ENCODE results near the gene LRRC2. TPM values are rescaled to one million over a fixed set of nuclear protein-coding genes. Genes with fewer than 3 reads are reported as not detected.

The LRRC2 gene
- 0.27 and 0.48 TPM in 2 replicates for total RNA-seq (2016; rRNA removed; fragmentation: Illumina TruSeq; extraction: Trizol)
- total RNA-seq (2016; cell fraction: cytosol; rRNA removed; fragmentation: Illumina TruSeq; extraction: Trizol; ENCODE audit: low read depth) = 0.10 TPM in 1 of 2 replicates, not detected in the other
- total RNA-seq (2016; cell fraction: insoluble cytoplasmic fraction; rRNA removed; fragmentation: Illumina TruSeq; extraction: Trizol) = 0.32 and 0.37 TPM in 2 replicates
- total RNA-seq (2016; cell fraction: membrane; rRNA removed; fragmentation: Illumina TruSeq; extraction: Trizol) = 0.22 and 0.48 TPM in 2 replicates
- total RNA-seq (2016; cell fraction: nucleus; rRNA removed; fragmentation: Illumina TruSeq; extraction: Trizol) = 0.12 and 0.44 TPM in 2 replicates
- polyA plus RNA-seq (2011; rRNA removed) = 0.51 and 0.58 TPM in 2 replicates
- polyA plus RNA-seq (2011; cell fraction: cytosol; rRNA removed) = 0.31 and 0.54 TPM in 2 replicates
- 0.16 and 0.64 TPM in 2 replicates for polyA plus RNA-seq (2011; cell fraction: nucleus; rRNA removed)
- 0.71 and 0.87 TPM in 2 replicates for polyA plus RNA-seq (2012)
- 0.11 and 0.24 TPM in 2 replicates for polyA plus RNA-seq (2016; cell fraction: cytosol; fragmentation: Illumina TruSeq; extraction: Trizol; ENCODE audit: low read depth)
- 0.36 and 0.38 TPM in 2 replicates for polyA plus RNA-seq (2016; cell fraction: insoluble cytoplasmic fraction; fragmentation: Illumina TruSeq; extraction: Trizol; ENCODE audit: low read depth)
- polyA plus RNA-seq (2016; cell fraction: membrane; fragmentation: Illumina TruSeq; extraction: Trizol; ENCODE audit: low read depth) = 0.45 and 0.51 TPM in 2 replicates
- polyA plus RNA-seq (2016; cell fraction: nucleus; fragmentation: Illumina TruSeq; extraction: Trizol; ENCODE audit: insufficient read depth, low read depth) = 0.20 and 0.27 TPM in 2 replicates
- 0.88 TPM in 1 of 2 replicates, not detected in the other for polyA minus RNA-seq (2011; rRNA and poly(A)+ RNA removed; ENCODE audit: low replicate concordance)
- polyA minus RNA-seq (2011; cell fraction: cytosol; rRNA and poly(A)+ RNA removed) = 0.30 and 2.1 TPM in 2 replicates
- 1.3 and 1.7 TPM in 2 replicates for polyA minus RNA-seq (2011; cell fraction: nucleus; rRNA and poly(A)+ RNA removed)
- percentile 29 among the genes with signal in this experiment for Bru-seq, nascent RNA
- percentile 24 among the genes with signal in this experiment for BruChase-seq, experiment 1, labeled RNA remaining after a 6-hour chase
- percentile 20 among the genes with signal in this experiment for BruChase-seq, experiment 2, labeled RNA remaining after a 2-hour chase
- long read RNA-seq, experiment 1, full-length matches to known transcripts = 1 of 1 reads
- long read RNA-seq, experiment 1, partial matches to known transcripts = 0 of 1 reads
- long read RNA-seq, experiment 1, other reads (novel, unspliced or antisense) = 0 of 1 reads
- long read RNA-seq, experiment 2, partial matches to known transcripts = 1 of 4 reads
- long read RNA-seq, experiment 2, other reads (novel, unspliced or antisense) = 3 of 4 reads

- Histone ChIP-seq H3K9ac (ENCODE audit: insufficient read depth, low read depth, low read length) (peak within 1 kb of the TSS; percentile 55), H2AFZ (ENCODE audit: low read length) (peak within 1 kb of the TSS; percentile 37), H3K4me3 (replicated peaks in 1 of 3; ENCODE audit: insufficient read depth in 1 of 3, low read depth in 2 of 3, low read length in 3 of 3) (peak within 1 kb of the TSS; percentile 58 to 78 (median 62); a peak in 5 of 6 replicates), H3K27ac (ENCODE audit: extremely low read length, insufficient read depth, low read length) (peak within 1 kb of the TSS; percentile 57), H3K4me2 (ENCODE audit: low read depth, low read length) (peak within 1 kb of the TSS; percentile 93), H3K27me3 (ENCODE audit: control insufficient read depth in 1 of 2, insufficient read depth in 2 of 2, low read length in 2 of 2) (peaks cover 0 to 5% of the 10 kb centered on the region in 2 experiments; a peak in 3 of 5 replicates), H3K36me3 (replicated peaks in 1 of 2; ENCODE audit: control insufficient read depth in 1 of 2, insufficient read depth in 2 of 2, low read length in 2 of 2) (no peaks in the 10 kb centered on the region), H3K79me2 (ENCODE audit: insufficient read depth, low read length) (no peaks in the 10 kb centered on the region), H4K20me1 (ENCODE audit: insufficient read depth, low read length) (no peaks in the 10 kb centered on the region), H3K9me3 (ENCODE audit: low read length) (no peaks in the 10 kb centered on the region), H3K4me1 (ENCODE audit: insufficient read depth, low read length) (peaks cover 13% of the 10 kb centered on the region)
- DNase-seq (ENCODE audit: low spot score) (no peak), ATAC-seq (peak; percentile 84), FAIRE-seq (no peak)
- in situ Hi-C loops (cut with HindIII; ENCODE audit: extremely low pct_ligation_motif_present, low pct_unique_long_range_greater_than_20kb) = no loop called here
- ChIA-PET POLR2A (interaction anchor here (0.6 to 2.0 kb wide), 5 partner anchors 9 to 20 kb away, joined by 3 to 8 read pairs (median 4); no protein-coding TSS in a partner anchor), CTCF (ENCODE audit: low intra/inter-chr PET ratio, low total read pairs) (no interaction called here)
- intact Hi-C loops (cut with micrococcal nuclease; ENCODE audit: unreplicated experiment) = loop anchor here (1.0 kb wide), 1 partner anchor 8 kb away; no protein-coding TSS in a partner anchor
- no TSS peak for BruUV-seq (replicated peaks)
- whole genome bisulfite sequencing (ENCODE audit: low lambda C conversion rate) = 0% methylated on average over 6 of the region's 39 CpGs
- peak; percentile 25 for TF ChIP-seq HNRNPLL (IDR thresholded peaks at IDR 0.05; ENCODE audit: low read depth, low read length, poor library complexity, severe bottlenecking)
- no peak for TF ChIP-seq AKAP8 (CRISPR knock-in tag; IDR thresholded peaks at IDR 0.05)
- TF ChIP-seq KLF6 (CRISPR knock-in tag; IDR thresholded peaks at IDR 0.05) = no peak
- no peak for TF ChIP-seq KDM6A (CRISPR knock-in tag; IDR thresholded peaks at IDR 0.05; ENCODE audit: low read depth)
- TF ChIP-seq EED (CRISPR knock-in tag; IDR thresholded peaks at IDR 0.05) = no peak
- TF ChIP-seq ZNF747 (CRISPR knock-in tag; IDR thresholded peaks at IDR 0.05; ENCODE audit: borderline replicate concordance) = no peak
- no peak for TF ChIP-seq AHDC1 (CRISPR knock-in tag; IDR thresholded peaks at IDR 0.05; ENCODE audit: borderline replicate concordance)
- TF ChIP-seq HDAC2 (CRISPR knock-in tag; IDR thresholded peaks at IDR 0.05) = no peak
- TF ChIP-seq ZNF501 (CRISPR knock-in tag; IDR thresholded peaks at IDR 0.05) = peak; percentile 56; the same call in 1 of the 2 replicates
Measured at GRCh38 chr3:46566040-46566641, at the start of gene LRRC2. LRRC2 (minus strand) TSS chr3:46566302; CDS start chr3:46551591, 14,711 bp downstream.

All from HepG2 (cell line).